ENCODE data around the gene VAV3. TPM values are rescaled to one million over a fixed set of nuclear protein-coding genes. Genes with fewer than 3 reads are reported as not detected.

VAV3 gene
- total and polyA plus RNA-seq, 2 of the 13 experiments (the other 11 are each of a cell fraction or from before 2014, with no cell fraction given): 15.9 to 29.8 TPM

- TF ChIP-seq, protein P1, sequence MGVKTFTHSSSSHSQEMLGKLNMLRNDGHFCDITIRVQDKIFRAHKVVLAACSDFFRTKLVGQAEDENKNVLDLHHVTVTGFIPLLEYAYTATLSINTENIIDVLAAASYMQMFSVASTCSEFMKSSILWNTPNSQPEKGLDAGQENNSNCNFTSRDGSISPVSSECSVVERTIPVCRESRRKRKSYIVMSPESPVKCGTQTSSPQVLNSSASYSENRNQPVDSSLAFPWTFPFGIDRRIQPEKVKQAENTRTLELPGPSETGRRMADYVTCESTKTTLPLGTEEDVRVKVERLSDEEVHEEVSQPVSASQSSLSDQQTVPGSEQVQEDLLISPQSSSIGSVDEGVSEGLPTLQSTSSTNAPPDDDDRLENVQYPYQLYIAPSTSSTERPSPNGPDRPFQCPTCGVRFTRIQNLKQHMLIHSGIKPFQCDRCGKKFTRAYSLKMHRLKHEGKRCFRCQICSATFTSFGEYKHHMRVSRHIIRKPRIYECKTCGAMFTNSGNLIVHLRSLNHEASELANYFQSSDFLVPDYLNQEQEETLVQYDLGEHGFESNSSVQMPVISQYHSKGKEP (CRISPR knock-in tag; IDR thresholded peaks at IDR 0.05): no peak
- TF ChIP-seq CBFB (CRISPR knock-in tag; IDR thresholded peaks at IDR 0.05) (0 out of 2 replicates have a peak, but pooled peaks have one; percentile 43), FOXO4 (CRISPR knock-in tag; conservative IDR thresholded peaks at IDR 0.05) (0 out of 2 replicates have a peak, but pooled peaks have one; percentile 80), ASH2L (IDR thresholded peaks at IDR 0.05; ENCODE audit: insufficient read length, low read depth, low read length) (peak; percentile 93), SIX1 (CRISPR knock-in tag; IDR thresholded peaks at IDR 0.05; ENCODE audit: borderline replicate concordance) (peak; percentile 77; the same call in 1 of the 2 replicates), FOXJ3 (CRISPR knock-in tag; IDR thresholded peaks at IDR 0.05; ENCODE audit: borderline replicate concordance) (peak; percentile 99), KAT2B (IDR thresholded peaks at IDR 0.05; ENCODE audit: borderline replicate concordance, low read depth, low read length) (peak; percentile 96), ISL2 (CRISPR knock-in tag; IDR thresholded peaks at IDR 0.05) (peak; percentile 98), ZBTB21 (CRISPR knock-in tag; IDR thresholded peaks at IDR 0.05) (no peak), IRF2 (CRISPR knock-in tag; IDR thresholded peaks at IDR 0.05) (peak; percentile 50; the same call in 1 of the 2 replicates), ZNF276 (CRISPR knock-in tag; IDR thresholded peaks at IDR 0.05; ENCODE audit: low read depth) (no peak), RBM39 (IDR thresholded peaks at IDR 0.05; ENCODE audit: low read depth, low read length, poor library complexity, severe bottlenecking) (no peak), PPARG (CRISPR knock-in tag; conservative IDR thresholded peaks at IDR 0.05) (peak; percentile 70), ZNF124 (CRISPR knock-in tag; IDR thresholded peaks at IDR 0.05) (0 out of 2 replicates have a peak, but pooled peaks have one; percentile 58)
- TF ChIP-seq, protein P2, sequence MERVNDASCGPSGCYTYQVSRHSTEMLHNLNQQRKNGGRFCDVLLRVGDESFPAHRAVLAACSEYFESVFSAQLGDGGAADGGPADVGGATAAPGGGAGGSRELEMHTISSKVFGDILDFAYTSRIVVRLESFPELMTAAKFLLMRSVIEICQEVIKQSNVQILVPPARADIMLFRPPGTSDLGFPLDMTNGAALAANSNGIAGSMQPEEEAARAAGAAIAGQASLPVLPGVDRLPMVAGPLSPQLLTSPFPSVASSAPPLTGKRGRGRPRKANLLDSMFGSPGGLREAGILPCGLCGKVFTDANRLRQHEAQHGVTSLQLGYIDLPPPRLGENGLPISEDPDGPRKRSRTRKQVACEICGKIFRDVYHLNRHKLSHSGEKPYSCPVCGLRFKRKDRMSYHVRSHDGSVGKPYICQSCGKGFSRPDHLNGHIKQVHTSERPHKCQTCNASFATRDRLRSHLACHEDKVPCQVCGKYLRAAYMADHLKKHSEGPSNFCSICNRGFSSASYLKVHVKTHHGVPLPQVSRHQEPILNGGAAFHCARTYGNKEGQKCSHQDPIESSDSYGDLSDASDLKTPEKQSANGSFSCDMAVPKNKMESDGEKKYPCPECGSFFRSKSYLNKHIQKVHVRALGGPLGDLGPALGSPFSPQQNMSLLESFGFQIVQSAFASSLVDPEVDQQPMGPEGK (CRISPR knock-in tag; IDR thresholded peaks at IDR 0.05): peak; percentile 91
- TF ChIP-seq, protein P3, sequence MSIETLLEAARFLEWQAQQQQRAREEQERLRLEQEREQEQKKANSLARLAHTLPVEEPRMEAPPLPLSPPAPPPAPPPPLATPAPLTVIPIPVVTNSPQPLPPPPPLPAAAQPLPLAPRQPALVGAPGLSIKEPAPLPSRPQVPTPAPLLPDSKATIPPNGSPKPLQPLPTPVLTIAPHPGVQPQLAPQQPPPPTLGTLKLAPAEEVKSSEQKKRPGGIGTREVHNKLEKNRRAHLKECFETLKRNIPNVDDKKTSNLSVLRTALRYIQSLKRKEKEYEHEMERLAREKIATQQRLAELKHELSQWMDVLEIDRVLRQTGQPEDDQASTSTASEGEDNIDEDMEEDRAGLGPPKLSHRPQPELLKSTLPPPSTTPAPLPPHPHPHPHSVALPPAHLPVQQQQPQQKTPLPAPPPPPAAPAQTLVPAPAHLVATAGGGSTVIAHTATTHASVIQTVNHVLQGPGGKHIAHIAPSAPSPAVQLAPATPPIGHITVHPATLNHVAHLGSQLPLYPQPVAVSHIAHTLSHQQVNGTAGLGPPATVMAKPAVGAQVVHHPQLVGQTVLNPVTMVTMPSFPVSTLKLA (IDR thresholded peaks at IDR 0.05): peak; percentile 31; the same call in 1 of the 2 replicates
- TF ChIP-seq, protein P4, sequence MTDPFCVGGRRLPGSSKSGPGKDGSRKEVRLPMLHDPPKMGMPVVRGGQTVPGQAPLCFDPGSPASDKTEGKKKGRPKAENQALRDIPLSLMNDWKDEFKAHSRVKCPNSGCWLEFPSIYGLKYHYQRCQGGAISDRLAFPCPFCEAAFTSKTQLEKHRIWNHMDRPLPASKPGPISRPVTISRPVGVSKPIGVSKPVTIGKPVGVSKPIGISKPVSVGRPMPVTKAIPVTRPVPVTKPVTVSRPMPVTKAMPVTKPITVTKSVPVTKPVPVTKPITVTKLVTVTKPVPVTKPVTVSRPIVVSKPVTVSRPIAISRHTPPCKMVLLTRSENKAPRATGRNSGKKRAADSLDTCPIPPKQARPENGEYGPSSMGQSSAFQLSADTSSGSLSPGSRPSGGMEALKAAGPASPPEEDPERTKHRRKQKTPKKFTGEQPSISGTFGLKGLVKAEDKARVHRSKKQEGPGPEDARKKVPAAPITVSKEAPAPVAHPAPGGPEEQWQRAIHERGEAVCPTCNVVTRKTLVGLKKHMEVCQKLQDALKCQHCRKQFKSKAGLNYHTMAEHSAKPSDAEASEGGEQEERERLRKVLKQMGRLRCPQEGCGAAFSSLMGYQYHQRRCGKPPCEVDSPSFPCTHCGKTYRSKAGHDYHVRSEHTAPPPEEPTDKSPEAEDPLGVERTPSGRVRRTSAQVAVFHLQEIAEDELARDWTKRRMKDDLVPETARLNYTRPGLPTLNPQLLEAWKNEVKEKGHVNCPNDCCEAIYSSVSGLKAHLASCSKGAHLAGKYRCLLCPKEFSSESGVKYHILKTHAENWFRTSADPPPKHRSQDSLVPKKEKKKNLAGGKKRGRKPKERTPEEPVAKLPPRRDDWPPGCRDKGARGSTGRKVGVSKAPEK (CRISPR knock-in tag; IDR thresholded peaks at IDR 0.05; ENCODE audit: borderline replicate concordance): 0 out of 2 replicates have a peak, but pooled peaks have one; percentile 38
Observed at GRCh38 chr1:107526524-107527198, 438.3 kb downstream of the VAV3 start (continued).
